Right hindlimb (tissue), 1 donor: Measurements from ENCODE around the gene TPD52L2.

Experiments used
- DNase-seq: peaks from one replicate; pipeline ENCODE4 v3.0.0-alpha.2; 2018

TPD52L2 gene

GRCh38 chr20:63864978-63865640 lies at the start of gene TPD52L2:
TSS of gene TPD52L2 (plus strand) at chr20:63865270. CDS start at chr20:63865366, 96 bp downstream.
- DNase-seq = peak; percentile 99

- no peak for DNase-seq
These were observed 49.3 kb upstream of the TPD52L2 start for GRCh38 chr20:63815615-63816253.

GRCh38 chr20:63819224-63819921 lies 45.7 kb upstream of the TPD52L2 start:
- DNase-seq = no peak

GRCh38 chr20:63821811-63822210 lies 43.3 kb upstream of the TPD52L2 start:
- no peak for DNase-seq

GRCh38 chr20:63822276-63822696 lies 42.8 kb upstream of the TPD52L2 start:
- DNase-seq = no peak

- DNase-seq = no peak
These were observed 41.3 kb upstream of the TPD52L2 start for GRCh38 chr20:63823691-63824311.

GRCh38 chr20:63825331-63826118 lies 39.5 kb upstream of the TPD52L2 start:
- DNase-seq = no peak

GRCh38 chr20:63826753-63827152 lies 38.3 kb upstream of the TPD52L2 start:
- no peak for DNase-seq

GRCh38 chr20:63828124-63828523 lies 36.9 kb upstream of the TPD52L2 start:
- no peak for DNase-seq

- no peak for DNase-seq
These were observed 36.5 kb upstream of the TPD52L2 start for GRCh38 chr20:63828545-63828944.

- no peak for DNase-seq
These were observed 36.1 kb upstream of the TPD52L2 start for GRCh38 chr20:63828951-63829350.

- no peak for DNase-seq
These were observed 35.5 kb upstream of the TPD52L2 start for GRCh38 chr20:63829603-63829944.

- no peak for DNase-seq
These were observed 34.9 kb upstream of the TPD52L2 start for GRCh38 chr20:63829945-63830835.

GRCh38 chr20:63830841-63831588 lies 34.1 kb upstream of the TPD52L2 start, which contains the start of gene ZBTB46:
TSS of gene ZBTB46 (minus strand) at chr20:63831264. CDS start at chr20:63790757, 40,507 bp downstream.
- DNase-seq = no peak

- DNase-seq = no peak
These were observed 33.5 kb upstream of the TPD52L2 start for GRCh38 chr20:63831646-63831992.

- peak; percentile 52 for DNase-seq
These were observed 32.9 kb upstream of the TPD52L2 start for GRCh38 chr20:63831993-63832686.

GRCh38 chr20:63833776-63834490 lies 31.1 kb upstream of the TPD52L2 start:
- no peak for DNase-seq

GRCh38 chr20:63834491-63834880 lies 30.6 kb upstream of the TPD52L2 start:
- no peak for DNase-seq

- peak; percentile 97 for DNase-seq
These were observed 29.8 kb upstream of the TPD52L2 start for GRCh38 chr20:63835021-63835858.
